ENCODE data around the gene INF2.

Gene INF2

DNA sequence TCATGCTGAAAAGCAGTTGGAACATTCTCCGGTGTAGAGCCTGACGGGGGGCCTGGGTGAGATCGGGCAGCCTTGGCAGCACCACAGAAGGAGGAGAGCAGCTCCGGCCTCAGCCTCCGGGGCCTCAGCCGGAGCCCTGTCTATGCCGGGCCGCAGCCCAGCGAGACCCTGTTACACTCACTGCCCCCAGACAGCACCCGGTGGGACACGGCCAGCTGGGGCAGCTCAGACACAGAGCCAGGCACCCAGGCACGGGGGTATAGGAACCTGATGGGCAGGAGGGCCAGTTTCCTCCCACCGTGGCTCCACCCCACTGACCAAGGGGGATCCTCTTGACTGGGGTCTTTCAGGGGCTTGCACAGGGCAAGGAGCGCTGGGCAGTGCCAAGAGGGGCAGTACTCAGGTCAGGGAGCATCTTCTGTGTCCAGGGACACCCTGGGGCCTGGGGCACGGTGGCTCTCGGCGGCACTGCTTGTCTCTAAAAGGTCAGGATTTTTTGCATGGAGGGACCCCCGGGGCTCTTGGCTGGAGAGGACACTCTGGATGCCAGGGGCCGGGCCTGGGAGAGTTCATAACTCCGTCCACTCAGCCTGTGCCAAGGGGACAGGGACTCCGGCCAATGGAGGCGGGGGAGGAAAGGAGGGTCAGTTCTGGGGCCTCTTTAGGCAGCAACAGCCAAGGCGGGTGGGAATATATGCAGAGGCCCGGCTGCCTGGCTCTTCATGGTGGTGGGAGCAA lies 9.4 kb downstream of the INF2 start:
- in situ Hi-C loops (cut with HindIII; ENCODE audit: low sequenced_read_pairs): no loop called here
- H3K4me3 ChIP-seq (ENCODE audit: low read depth, low read length): no peak overlapping the region
- DNase-seq (ENCODE audit: low read depth): no peak
- TF ChIP-seq, protein P1, sequence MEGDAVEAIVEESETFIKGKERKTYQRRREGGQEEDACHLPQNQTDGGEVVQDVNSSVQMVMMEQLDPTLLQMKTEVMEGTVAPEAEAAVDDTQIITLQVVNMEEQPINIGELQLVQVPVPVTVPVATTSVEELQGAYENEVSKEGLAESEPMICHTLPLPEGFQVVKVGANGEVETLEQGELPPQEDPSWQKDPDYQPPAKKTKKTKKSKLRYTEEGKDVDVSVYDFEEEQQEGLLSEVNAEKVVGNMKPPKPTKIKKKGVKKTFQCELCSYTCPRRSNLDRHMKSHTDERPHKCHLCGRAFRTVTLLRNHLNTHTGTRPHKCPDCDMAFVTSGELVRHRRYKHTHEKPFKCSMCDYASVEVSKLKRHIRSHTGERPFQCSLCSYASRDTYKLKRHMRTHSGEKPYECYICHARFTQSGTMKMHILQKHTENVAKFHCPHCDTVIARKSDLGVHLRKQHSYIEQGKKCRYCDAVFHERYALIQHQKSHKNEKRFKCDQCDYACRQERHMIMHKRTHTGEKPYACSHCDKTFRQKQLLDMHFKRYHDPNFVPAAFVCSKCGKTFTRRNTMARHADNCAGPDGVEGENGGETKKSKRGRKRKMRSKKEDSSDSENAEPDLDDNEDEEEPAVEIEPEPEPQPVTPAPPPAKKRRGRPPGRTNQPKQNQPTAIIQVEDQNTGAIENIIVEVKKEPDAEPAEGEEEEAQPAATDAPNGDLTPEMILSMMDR (IDR thresholded peaks at IDR 0.05; ENCODE audit: low read depth, low read length, missing control alignments): no peak

DNA sequence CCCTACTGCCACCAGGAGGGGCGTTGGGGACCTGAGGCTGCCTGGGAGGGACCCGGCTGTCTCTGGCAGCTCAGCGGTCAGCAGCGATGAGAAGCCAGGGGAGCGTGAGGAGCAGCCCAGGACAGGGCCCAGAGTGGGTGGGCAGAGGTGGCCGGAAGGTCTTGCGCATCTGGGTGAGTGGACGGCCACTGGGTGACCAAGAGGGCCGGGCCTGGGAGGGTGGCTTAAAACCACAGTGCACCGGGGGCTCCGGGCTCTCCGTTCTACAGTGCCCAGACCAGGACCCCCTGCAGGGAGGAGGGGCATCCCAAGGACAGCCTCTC lies 10.0 kb downstream of the INF2 start:
- no peak for DNase-seq (ENCODE audit: low read depth)
- TF ChIP-seq, protein P1 (IDR thresholded peaks at IDR 0.05; ENCODE audit: low read depth, low read length, missing control alignments): no peak
- in situ Hi-C loops (cut with HindIII; ENCODE audit: low sequenced_read_pairs): no loop called here
- no peak overlapping the region for H3K4me3 ChIP-seq (ENCODE audit: low read depth, low read length)

DNA sequence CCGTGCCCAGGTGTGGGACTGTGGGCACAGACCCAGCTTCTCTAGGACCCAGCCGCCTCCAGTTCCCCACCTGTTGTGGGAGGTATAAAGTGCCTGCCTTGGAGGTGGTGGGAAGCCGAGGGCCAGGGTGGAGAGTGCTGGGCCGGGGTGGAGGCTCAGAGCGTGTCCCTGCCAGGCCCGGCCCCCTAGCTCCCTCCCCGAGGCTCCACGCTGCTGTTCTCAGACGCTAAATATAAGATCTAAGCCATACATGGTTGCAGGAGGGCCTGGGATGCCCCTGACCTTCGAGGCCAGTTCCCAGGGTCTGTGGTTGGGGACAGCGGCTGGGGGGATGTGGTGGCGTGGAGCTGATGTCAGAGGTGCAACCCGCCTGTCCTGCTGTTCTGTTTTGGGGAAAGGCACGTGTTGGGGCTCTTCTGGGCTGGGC lies 10.8 kb downstream of the INF2 start:
- in situ Hi-C loops (cut with HindIII; ENCODE audit: low sequenced_read_pairs): no loop called here
- no peak for DNase-seq (ENCODE audit: low read depth)
- H3K4me3 ChIP-seq (ENCODE audit: low read depth, low read length): no peak overlapping the region
- TF ChIP-seq, protein P1 (IDR thresholded peaks at IDR 0.05; ENCODE audit: low read depth, low read length, missing control alignments): no peak

DNA sequence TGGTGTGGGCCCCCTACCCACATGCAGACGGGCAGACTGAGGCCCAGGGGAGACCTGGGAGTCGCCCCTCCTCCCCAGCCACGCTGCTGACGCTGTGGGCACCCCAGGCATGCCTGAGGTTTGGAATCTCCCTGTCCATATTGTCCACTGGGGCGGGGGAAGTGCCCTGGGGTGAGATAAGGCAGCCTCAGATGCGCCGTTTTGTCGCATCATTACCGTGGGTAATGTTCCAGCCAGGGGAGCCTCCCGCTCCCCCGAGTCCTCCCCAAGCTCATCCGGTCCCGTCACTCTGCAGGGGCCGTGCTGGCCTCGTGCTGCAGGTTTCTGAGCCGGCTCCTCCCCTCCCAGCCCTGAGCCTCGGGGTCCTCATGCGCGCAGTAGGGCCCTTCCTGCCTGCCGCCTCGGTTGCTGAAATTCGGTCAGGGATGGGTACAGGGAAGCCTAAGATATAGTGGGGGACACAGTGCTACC lies 11.4 kb downstream of the INF2 start:
- H3K4me3 ChIP-seq (ENCODE audit: low read depth, low read length): no peak overlapping the region
- TF ChIP-seq, protein P1 (IDR thresholded peaks at IDR 0.05; ENCODE audit: low read depth, low read length, missing control alignments): no peak
- in situ Hi-C loops (cut with HindIII; ENCODE audit: low sequenced_read_pairs): no loop called here
- DNase-seq (ENCODE audit: low read depth): no peak

DNA sequence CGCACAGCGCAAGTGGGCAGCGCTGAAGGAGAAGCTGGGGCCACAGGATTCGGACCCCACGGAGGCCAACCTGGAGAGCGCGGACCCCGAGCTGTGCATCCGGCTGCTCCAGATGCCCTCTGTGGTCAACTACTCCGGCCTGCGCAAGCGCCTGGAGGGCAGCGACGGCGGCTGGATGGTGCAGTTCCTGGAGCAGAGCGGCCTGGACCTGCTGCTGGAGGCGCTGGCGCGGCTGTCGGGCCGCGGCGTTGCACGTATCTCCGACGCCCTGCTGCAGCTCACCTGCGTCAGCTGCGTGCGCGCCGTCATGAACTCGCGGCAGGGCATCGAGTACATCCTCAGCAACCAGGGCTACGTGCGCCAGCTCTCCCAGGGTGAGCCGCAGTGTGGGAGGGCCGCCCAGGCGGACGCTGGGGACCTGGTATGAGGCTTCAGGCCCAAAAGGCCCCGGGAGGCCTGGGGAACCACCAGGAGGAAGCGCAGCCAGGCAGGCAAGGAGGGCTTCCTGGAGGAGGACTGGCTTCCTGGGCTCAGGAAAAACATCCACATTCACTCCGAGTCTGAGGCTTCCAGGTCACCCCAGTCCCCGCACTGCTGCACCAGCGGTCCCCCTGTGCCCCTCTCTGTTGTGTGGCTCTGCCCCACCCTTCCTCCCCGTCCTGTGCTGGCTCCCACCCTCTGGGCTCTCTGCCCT lies 12.1 kb downstream of the INF2 start:
- in situ Hi-C loops (cut with HindIII; ENCODE audit: low sequenced_read_pairs): no loop called here

DNA sequence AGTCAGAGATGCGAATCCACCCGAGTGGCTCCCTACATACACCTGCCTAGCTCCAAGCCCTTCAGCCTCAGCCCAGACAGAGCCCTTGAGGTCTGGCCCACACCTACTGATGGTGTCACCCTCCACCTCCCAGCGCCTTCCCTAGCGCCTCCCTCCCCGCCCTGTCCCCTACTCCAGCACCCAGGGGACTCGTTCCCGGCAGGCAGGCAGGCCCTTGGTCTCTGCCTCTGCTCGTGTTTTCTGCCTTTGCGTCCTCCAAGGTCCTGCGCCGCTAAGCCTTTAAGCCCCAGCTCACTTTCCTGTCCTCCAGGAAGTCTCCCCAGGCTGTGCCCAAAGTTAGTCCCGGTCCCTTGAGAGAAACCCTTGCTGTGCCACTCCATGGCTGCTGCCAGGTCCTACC lies 12.7 kb downstream of the INF2 start:
- no peak for DNase-seq (ENCODE audit: low read depth)
- no peak overlapping the region for H3K4me3 ChIP-seq (ENCODE audit: low read depth, low read length)
- in situ Hi-C loops (cut with HindIII; ENCODE audit: low sequenced_read_pairs): no loop called here
- TF ChIP-seq, protein P1 (IDR thresholded peaks at IDR 0.05; ENCODE audit: low read depth, low read length, missing control alignments): no peak

More for the DNA sequence above, 12.1 kb downstream of the INF2 start:
- no peak for DNase-seq (ENCODE audit: low read depth)
- TF ChIP-seq, protein P1 (IDR thresholded peaks at IDR 0.05; ENCODE audit: low read depth, low read length, missing control alignments): no peak
- no peak overlapping the region for H3K4me3 ChIP-seq (ENCODE audit: low read depth, low read length)
